ENCODE data around the gene DCD. TPM values are rescaled to one million over a fixed set of nuclear protein-coding genes. Genes with fewer than 3 reads are reported as not detected.

The DCD gene
- total RNA-seq (2022; extraction: Qiagen RNA extraction): not detected in 5 replicates

DNA sequence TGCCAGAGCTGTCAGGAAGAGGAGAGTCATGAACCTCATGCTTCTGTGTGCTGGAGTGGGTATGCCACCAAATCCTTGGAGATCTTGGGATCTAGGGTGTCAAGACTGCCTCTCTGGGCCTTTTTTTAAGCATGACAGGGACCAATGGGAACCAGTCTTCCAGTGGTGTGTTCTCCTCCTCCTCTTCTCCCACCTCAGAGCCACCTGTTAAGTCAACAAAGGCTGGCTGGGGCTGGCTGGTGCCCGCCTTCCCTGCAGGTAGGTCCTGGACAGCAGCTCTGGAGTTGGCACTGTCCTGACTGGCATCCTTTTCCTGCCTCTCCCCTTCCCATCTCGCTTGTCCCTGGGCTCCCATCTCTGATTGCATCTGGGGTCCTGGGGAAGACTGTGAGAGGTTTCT is at the start of gene DCD:
TSS of gene DCD (minus strand) at position 101 of the 400 bp plus-strand sequence. CDS start at position 39, 62 bp downstream.

DNA sequence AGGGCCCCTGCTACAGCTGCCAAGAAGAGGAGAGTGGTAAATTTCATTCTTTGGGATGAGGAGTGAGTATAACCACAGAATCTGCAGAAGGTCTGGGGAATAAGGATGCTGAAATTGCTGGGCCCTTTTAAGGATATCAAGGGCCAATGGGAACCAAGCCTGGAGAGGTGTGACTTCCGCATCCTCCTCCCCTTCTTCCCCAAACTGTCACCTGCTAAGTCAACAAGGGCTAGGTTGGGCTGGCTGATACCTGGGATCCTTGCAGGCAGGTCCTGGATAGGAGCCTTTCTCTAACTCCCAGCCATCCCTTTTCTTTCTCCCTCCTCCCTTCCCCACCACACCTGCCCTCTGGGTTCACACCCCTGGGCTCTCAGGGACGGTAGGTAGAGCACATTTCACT is 13.4 kb downstream of the DCD start, which contains the start of gene LACRT:
TSS of gene LACRT (minus strand) at position 101 of the 400 bp plus-strand sequence. CDS start at position 47, 54 bp downstream.

Other genes starting within 250 kb of the DCD start
- 112 to 169 TPM (median 151 TPM) in 5 replicates for gene ITGA5, start 229.1 kb downstream of the DCD start, total RNA-seq (2022; extraction: Qiagen RNA extraction)
- gene GTSF1, start 174.8 kb downstream of the DCD start, total RNA-seq (2022; extraction: Qiagen RNA extraction): not detected in 5 replicates
- not detected in 5 replicates for gene NCKAP1L, start 150.6 kb downstream of the DCD start, total RNA-seq (2022; extraction: Qiagen RNA extraction)
- 0.05 TPM in 2 of 5 replicates, not detected in the others for gene PDE1B, start 98.8 kb downstream of the DCD start, total RNA-seq (2022; extraction: Qiagen RNA extraction)
- 0.07 to 0.18 TPM (median 0.09 TPM) in 5 replicates for gene PPP1R1A, start 59.7 kb downstream of the DCD start, total RNA-seq (2022; extraction: Qiagen RNA extraction)
- not detected in 5 replicates for gene LACRT, start 13.5 kb downstream of the DCD start, total RNA-seq (2022; extraction: Qiagen RNA extraction)
- not detected in 5 replicates for gene MUCL1, start 206.2 kb upstream of the DCD start, total RNA-seq (2022; extraction: Qiagen RNA extraction)

Data from A549 treated with CORT108297 at 1 μM for 4 hours (cell line).